ENCODE results near the gene DIPK2A. TPM values are rescaled to one million over a fixed set of nuclear protein-coding genes. Genes with fewer than 3 reads are reported as not detected.

Gene DIPK2A
- total RNA-seq, 1 experiment from 2014 or later: 11.0 TPM

- no peaks in the 10 kb centered on the region for H3K27me3 ChIP-seq (ENCODE audit: insufficient read depth, low read length)
- H3K79me2 ChIP-seq (ENCODE audit: insufficient read depth, low read length): peaks cover 77% of the 10 kb centered on the region
- BruUV-seq (replicated peaks): no TSS peak
- peaks cover 5 to 11% of the 10 kb centered on the region in 2 experiments; a peak in 3 of 4 replicates for H3K4me1 ChIP-seq (ENCODE audit: control insufficient read depth in 1 of 2, insufficient read depth in 2 of 2, low read length in 2 of 2)
- DNase-seq (ENCODE audit: low read depth, low spot score) (no peak), ATAC-seq (no peak)
- POLR2A ChIA-PET: no interaction called here
- H3K4me3 ChIP-seq (replicated peaks in 1 of 2; ENCODE audit: low read depth in 1 of 2, low read length in 2 of 2): no peak overlapping the region
- intact Hi-C loops (cut with micrococcal nuclease): loop anchor here (10.0 kb wide), 1 partner anchor 1789 kb away; no protein-coding TSS in a partner anchor
- H3K27ac ChIP-seq (ENCODE audit: low read depth, low read length): no peak overlapping the region
- CTCF ChIA-PET: interaction anchor here (0.7 to 1.7 kb wide), 5 partner anchors 13 to 1792 kb away, joined by 3 to 7 read pairs (median 3); no protein-coding TSS in a partner anchor
- H2AFZ ChIP-seq (ENCODE audit: low read depth, low read length, poor library complexity, severe bottlenecking): no peak overlapping the region
- no peak overlapping the region for H3K9ac ChIP-seq (ENCODE audit: low read length)
- no peaks in the 10 kb centered on the region for H3K9me2 ChIP-seq (ENCODE audit: insufficient read depth)
- H3K9me3 ChIP-seq (ENCODE audit: control insufficient read depth in 1 of 2, insufficient read depth in 1 of 2, low read depth in 1 of 2, low read length in 2 of 2): no peaks in the 10 kb centered on the region
- no peak overlapping the region for H3K4me2 ChIP-seq (ENCODE audit: low read length)
- H4K20me1 ChIP-seq (ENCODE audit: insufficient read depth): 0 out of 2 replicates have a peak, but pooled peaks cover 5% of the 10 kb centered on the region
- RAD21 ChIA-PET (ENCODE audit: low non-redundant PET in 1 of 2, low total read pairs in 2 of 2, uncharacterized antibody in 2 of 2, unreplicated experiment in 2 of 2): no interaction called here
- no peak for TF ChIP-seq POLR2A (IDR thresholded peaks at IDR 0.05; ENCODE audit: borderline replicate concordance, extremely low read depth, insufficient read depth, insufficient read length)
- no peak for TF ChIP-seq SIN3A (IDR thresholded peaks at IDR 0.05; ENCODE audit: low read depth)
- 0 out of 2 replicates have a peak, but pooled peaks have one; percentile 5 for TF ChIP-seq FOSL1 (IDR thresholded peaks at IDR 0.05; ENCODE audit: low read depth)
- TF ChIP-seq SRF (IDR thresholded peaks at IDR 0.05; ENCODE audit: low read depth): no peak
- peak; percentile 55 for TF ChIP-seq RAD21 (IDR thresholded peaks at IDR 0.05; ENCODE audit: low read depth)
- TF ChIP-seq CTCF (IDR thresholded peaks at IDR 0.05 in 2 of 3, conservative IDR thresholded peaks at IDR 0.05 in 1 of 3; ENCODE audit: borderline replicate concordance in 1 of 3, insufficient read depth in 1 of 3, low read depth in 2 of 3, low read length in 2 of 3): peak; percentile 29 to 59 (median 50); a peak in 5 of 6 replicates
- TF ChIP-seq TCF7L2 (IDR thresholded peaks at IDR 0.05; ENCODE audit: borderline replicate concordance, extremely low read depth, insufficient read depth, insufficient read length): no peak
- no peaks in the 10 kb centered on the region for H3K36me3 ChIP-seq (ENCODE audit: control insufficient read depth in 1 of 2, insufficient read depth in 2 of 2, low read length in 2 of 2)
These were observed 4.0 kb downstream of the DIPK2A start for GRCh38 chr3:143975554-143976152.

Data from HCT116 (cell line).